CD8-positive, alpha-beta memory T cell (primary cell): ENCODE data around the gene MOB3B. TPM values are rescaled to one million over a fixed set of nuclear protein-coding genes. Genes with fewer than 3 reads are reported as not detected.
A peak's percentile ranks its signal among the peaks of the same experiment; 100 is the strongest.

Source experiments
- CTCF ChIA-PET: fragments of 350-600 bp; sonication (Branson Sonifier 250); formaldehyde crosslinking; loops from one replicate; lab custom pipeline; 2021; ENCODE audit warnings: antibody characterized with exemption; lab: Charles Lee
- POLR2A ChIA-PET: fragments of 350-600 bp; sonication (Branson Sonifier 250); formaldehyde crosslinking; loops from one replicate; lab custom pipeline; 2021; ENCODE audit warnings: antibody characterized with exemption; lab: Charles Lee
- DNase-seq, 5 donors: peaks; one replicate each; pipeline versions ENCODE4 v3.0.0 to v3.0.0-alpha.2; 2020 to 2022; ENCODE audit warnings: mixed read lengths in 1 of 5
- H3K27ac ChIP-seq: one replicate; pipeline ENCODE4 v1.7.0; 2013; ENCODE audit warnings: low read depth, mild to moderate bottlenecking, low read length, moderate library complexity
- H3K27me3 ChIP-seq: 2 replicates; pipeline ENCODE4 v1.7.0; 2013; ENCODE audit warnings: low read length, mild to moderate bottlenecking; ENCODE audit not compliant: insufficient read depth, poor library complexity, severe bottlenecking
- H3K36me3 ChIP-seq: 2 replicates; pipeline ENCODE4 v1.7.0; 2013; ENCODE audit warnings: mild to moderate bottlenecking, low read length, moderate library complexity; ENCODE audit not compliant: insufficient read depth
- H3K4me1 ChIP-seq: 2 replicates; pipeline ENCODE4 v1.7.0; 2013; ENCODE audit warnings: mild to moderate bottlenecking, low read length, moderate library complexity; ENCODE audit not compliant: insufficient read depth
- H3K4me3 ChIP-seq: 2 replicates; pipeline ENCODE4 v1.7.0; 2013; ENCODE audit warnings: mild to moderate bottlenecking, low read length
- H3K9me3 ChIP-seq: 2 replicates; pipeline ENCODE4 v1.7.0; 2013; ENCODE audit warnings: mild to moderate bottlenecking, low read length
- H3K27ac Mint-ChIP-seq, 8 donors: one replicate each; pipeline ENCODE4 v1.8.0; 2020 to 2021; ENCODE audit warnings: mixed read lengths in 8 of 8, mild to moderate bottlenecking in 6 of 8, inconsistent platforms in 3 of 8, moderate library complexity in 3 of 8
- H3K27me3 Mint-ChIP-seq, 2 donors: one replicate each; pipeline ENCODE4 v1.8.0; 2020 to 2021; ENCODE audit warnings: mixed read lengths in 2 of 2, mild to moderate bottlenecking in 1 of 2, moderate library complexity in 1 of 2
- H3K36me3 Mint-ChIP-seq, 3 donors: one replicate each; pipeline ENCODE4 v1.8.0; 2020 to 2021; ENCODE audit warnings: mixed read lengths in 3 of 3, inconsistent platforms in 1 of 3, mild to moderate bottlenecking in 1 of 3
- H3K4me1 Mint-ChIP-seq, 3 donors: one replicate each; pipeline ENCODE4 v1.8.0; 2020 to 2021; ENCODE audit warnings: mixed read lengths in 3 of 3, inconsistent platforms in 1 of 3, mild to moderate bottlenecking in 1 of 3
- H3K4me3 Mint-ChIP-seq, 7 donors: one replicate each; pipeline ENCODE4 v1.8.0; 2020 to 2021; ENCODE audit warnings: mixed read lengths in 7 of 7, mild to moderate bottlenecking in 6 of 7, moderate library complexity in 4 of 7, inconsistent platforms in 2 of 7
- H3K9me3 Mint-ChIP-seq, 5 donors: one replicate each; pipeline ENCODE4 v1.8.0; 2020 to 2022; ENCODE audit warnings: mixed read lengths in 5 of 5, mild to moderate bottlenecking in 3 of 5, moderate library complexity in 2 of 5, inconsistent platforms in 1 of 5
- polyA plus RNA-seq: library from polyadenylated mRNA; unstranded; fragments of 300-500 nt; fragmentation: Illumina TruSeq; gene quantifications from one replicate; pipeline ENCODE4 v1.2.3, GENCODE V29; 2021
- total RNA-seq, 2 experiments: library from RNA; stranded (reverse); gene quantifications; one replicate each; pipeline ENCODE4 v1.2.3, GENCODE V29; 2021

The MOB3B gene
- total and polyA plus RNA-seq, 3 experiments from 2014 or later: 0.07 to 0.29 (median 0.20) TPM

DNA sequence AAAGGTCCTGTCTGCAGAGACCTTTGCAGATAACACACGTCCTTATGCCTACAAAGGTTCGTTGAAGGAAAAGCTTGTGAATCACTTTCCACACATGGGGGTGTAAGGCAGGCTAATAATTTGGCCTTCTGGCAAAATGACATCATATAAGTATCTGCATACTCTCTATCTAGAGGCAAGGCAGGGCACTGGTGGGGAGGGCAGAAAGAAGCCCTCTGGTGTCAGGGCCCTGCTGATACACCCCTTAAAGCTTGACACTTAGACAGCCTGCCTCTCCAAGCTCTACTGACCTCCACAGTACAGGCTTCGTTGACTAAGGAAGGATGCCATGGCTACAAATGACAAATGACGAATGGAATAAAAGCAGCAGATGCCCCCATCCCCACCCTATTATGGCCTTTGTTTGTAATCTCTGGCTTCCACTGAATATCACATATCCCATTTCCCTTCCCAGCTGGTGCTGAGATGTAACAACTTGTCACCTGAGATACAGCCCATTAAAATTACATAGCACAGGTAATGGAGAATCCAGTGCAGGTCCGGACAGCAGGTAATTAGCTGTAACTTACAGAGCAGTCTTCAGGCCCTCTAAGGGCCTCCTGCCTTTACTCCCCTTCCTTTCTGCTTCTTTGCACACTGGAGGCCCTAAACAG is 82.5 kb downstream of the MOB3B start:
- H3K4me3 ChIP-seq: no peak overlapping the region
- Mint-ChIP-seq H3K27ac (no peak overlapping the region), H3K4me1 (no peaks in the 10 kb centered on the region), H3K4me3 (no peak overlapping the region), H3K36me3 (peaks cover 0 to 11% (median 0%) of the 10 kb centered on the region in 3 donors), H3K27me3 (peaks cover 0 to 3% of the 10 kb centered on the region in 2 donors), H3K9me3 (peaks cover 0 to 2% (median 0%) of the 10 kb centered on the region in 5 donors)
- H3K27ac ChIP-seq: no peak overlapping the region
- H3K4me1 ChIP-seq: no peaks in the 10 kb centered on the region
- DNase-seq: no peak
- ChIA-PET CTCF (no interaction called here), POLR2A (no interaction called here)
- H3K27me3 ChIP-seq: no peaks in the 10 kb centered on the region
- no peaks in the 10 kb centered on the region for H3K36me3 ChIP-seq
- no peaks in the 10 kb centered on the region for H3K9me3 ChIP-seq

DNA sequence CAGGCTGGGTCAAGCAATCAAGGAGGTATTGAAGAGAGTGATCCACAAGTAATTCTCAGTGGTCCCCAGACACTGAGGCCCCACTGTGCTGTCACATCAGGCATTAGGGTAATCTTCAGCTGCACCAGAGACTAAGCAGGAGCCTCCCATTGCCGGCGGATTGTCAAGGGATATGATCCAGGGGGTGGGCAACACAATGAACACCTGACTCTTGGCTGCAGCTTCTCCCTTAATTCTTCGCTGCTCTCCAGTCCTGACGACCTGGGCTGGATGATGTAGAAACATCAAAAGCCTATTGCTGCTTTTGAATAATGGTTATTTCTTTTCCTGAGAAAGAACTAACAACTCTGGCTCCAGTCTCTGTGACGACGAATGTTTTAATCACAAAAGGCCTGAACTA is 83.9 kb downstream of the MOB3B start:
- ChIA-PET CTCF (no interaction called here), POLR2A (no interaction called here)

DNA sequence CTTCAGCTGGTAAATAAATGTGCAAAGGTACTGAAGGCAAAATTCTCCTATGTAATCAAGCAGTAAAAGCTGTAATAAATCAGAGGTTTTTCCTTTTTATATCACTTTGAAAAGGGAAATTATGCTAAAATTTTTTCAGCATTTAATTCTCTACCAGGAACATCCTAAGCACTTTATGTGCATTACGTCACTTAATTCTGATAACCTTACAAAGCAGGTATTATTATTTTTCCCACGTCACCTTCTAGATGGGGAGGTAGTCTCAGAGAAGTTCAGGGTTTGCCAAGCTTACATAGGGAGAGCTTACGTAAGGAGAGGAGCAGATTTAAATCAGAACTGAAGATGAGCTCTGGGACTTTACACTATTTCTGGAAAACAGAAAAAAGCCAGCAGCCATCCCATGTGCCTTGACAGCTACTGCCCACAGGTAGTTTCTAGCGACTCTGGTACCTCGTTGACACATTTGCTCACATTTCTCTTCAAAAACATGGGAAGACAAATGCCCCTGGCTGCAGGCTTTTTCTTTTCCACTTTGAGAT is 84.5 kb downstream of the MOB3B start:
- H3K27me3 Mint-ChIP-seq: peaks cover 0 to 3% of the 10 kb centered on the region in 2 donors
- H3K27ac ChIP-seq: no peak overlapping the region
- H3K36me3 Mint-ChIP-seq: peaks cover 0 to 5% (median 0%) of the 10 kb centered on the region in 3 donors
- no peak overlapping the region for H3K4me3 Mint-ChIP-seq
- DNase-seq: no peak
- H3K27me3 ChIP-seq: no peaks in the 10 kb centered on the region
- H3K36me3 ChIP-seq: no peaks in the 10 kb centered on the region
- H3K9me3 ChIP-seq: no peaks in the 10 kb centered on the region
- no peaks in the 10 kb centered on the region for H3K4me1 Mint-ChIP-seq
- H3K9me3 Mint-ChIP-seq: peaks cover 0 to 2% (median 0%) of the 10 kb centered on the region in 5 donors
- H3K4me3 ChIP-seq: no peak overlapping the region
- CTCF ChIA-PET: no interaction called here
- H3K27ac Mint-ChIP-seq: no peak overlapping the region
- POLR2A ChIA-PET: no interaction called here
- no peaks in the 10 kb centered on the region for H3K4me1 ChIP-seq

More for the DNA sequence above, 83.9 kb downstream of the MOB3B start:
- Mint-ChIP-seq H3K4me3 (no peak overlapping the region), H3K36me3 (peaks cover 0 to 5% (median 0%) of the 10 kb centered on the region in 3 donors), H3K27ac (no peak overlapping the region), H3K4me1 (no peaks in the 10 kb centered on the region), H3K27me3 (peaks cover 0 to 3% of the 10 kb centered on the region in 2 donors), H3K9me3 (peaks cover 0 to 2% (median 0%) of the 10 kb centered on the region in 5 donors)
- Histone ChIP-seq H3K9me3 (no peaks in the 10 kb centered on the region), H3K4me3 (no peak overlapping the region), H3K4me1 (no peaks in the 10 kb centered on the region), H3K36me3 (no peaks in the 10 kb centered on the region), H3K27me3 (no peaks in the 10 kb centered on the region), H3K27ac (no peak overlapping the region)
- no peak for DNase-seq

DNA sequence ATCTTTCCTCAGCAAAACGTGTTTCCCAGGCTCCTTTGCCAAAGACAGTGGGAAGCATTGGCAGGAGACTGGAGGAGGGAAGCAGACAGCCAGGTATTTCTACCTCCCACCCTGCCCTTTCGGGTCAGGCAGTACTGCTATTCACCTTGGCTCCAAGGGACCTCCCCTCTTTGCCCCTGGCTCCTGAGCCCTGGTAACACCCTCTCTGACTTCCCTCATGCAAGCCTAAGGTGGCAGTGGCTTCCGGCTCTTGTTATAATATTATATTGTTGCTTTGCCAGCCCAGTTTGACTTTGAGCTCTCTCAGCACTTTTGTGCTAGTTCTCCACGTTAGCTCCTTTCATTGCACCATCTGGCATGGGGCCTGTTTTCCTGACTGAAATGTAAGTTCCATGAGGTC is 87.2 kb downstream of the MOB3B start:
- Histone ChIP-seq H3K9me3 (no peaks in the 10 kb centered on the region), H3K4me1 (no peaks in the 10 kb centered on the region), H3K27me3 (no peaks in the 10 kb centered on the region), H3K4me3 (no peak overlapping the region), H3K36me3 (no peaks in the 10 kb centered on the region), H3K27ac (no peak overlapping the region)
- Mint-ChIP-seq H3K4me1 (no peaks in the 10 kb centered on the region), H3K9me3 (no peaks in the 10 kb centered on the region), H3K27ac (peak overlapping the region in 1 of 8 donors; percentile 6), H3K36me3 (no peaks in the 10 kb centered on the region), H3K4me3 (no peak overlapping the region), H3K27me3 (peaks cover 0 to 3% of the 10 kb centered on the region in 2 donors)
- DNase-seq: no peak
- CTCF ChIA-PET: interaction anchor here (1.2 kb wide), 1 partner anchor 10 kb away, joined by 4 read pairs; no protein-coding TSS in a partner anchor
- POLR2A ChIA-PET: no interaction called here

DNA sequence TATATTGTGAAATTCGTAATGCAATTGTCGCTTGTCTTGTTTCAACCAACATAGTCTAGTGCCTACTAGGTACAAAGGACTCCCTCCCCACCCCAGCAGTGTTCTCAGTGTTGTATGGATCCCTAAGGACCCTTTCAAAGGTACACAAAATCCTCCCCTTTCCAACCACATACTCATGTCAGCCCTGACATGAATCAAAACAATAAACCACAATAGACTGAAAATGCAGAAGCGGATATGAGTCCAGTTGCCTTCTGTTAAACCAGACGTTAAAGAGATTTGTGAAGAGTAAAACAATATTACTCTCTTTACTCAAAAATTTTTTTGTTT is 87.9 kb downstream of the MOB3B start:
- peaks cover 0 to 3% of the 10 kb centered on the region in 2 donors for H3K27me3 Mint-ChIP-seq
- no peaks in the 10 kb centered on the region for H3K9me3 Mint-ChIP-seq
- ChIA-PET POLR2A (no interaction called here), CTCF (interaction anchor here (1.2 kb wide), 1 partner anchor 9 kb away, joined by 4 read pairs; no protein-coding TSS in a partner anchor)
- Histone ChIP-seq H3K27ac (no peak overlapping the region), H3K27me3 (no peaks in the 10 kb centered on the region), H3K4me3 (no peak overlapping the region), H3K4me1 (no peaks in the 10 kb centered on the region), H3K9me3 (no peaks in the 10 kb centered on the region), H3K36me3 (no peaks in the 10 kb centered on the region)
- no peak overlapping the region for H3K4me3 Mint-ChIP-seq
- DNase-seq: no peak
- H3K4me1 Mint-ChIP-seq: no peaks in the 10 kb centered on the region
- no peaks in the 10 kb centered on the region for H3K36me3 Mint-ChIP-seq
- H3K27ac Mint-ChIP-seq: no peak overlapping the region

DNA sequence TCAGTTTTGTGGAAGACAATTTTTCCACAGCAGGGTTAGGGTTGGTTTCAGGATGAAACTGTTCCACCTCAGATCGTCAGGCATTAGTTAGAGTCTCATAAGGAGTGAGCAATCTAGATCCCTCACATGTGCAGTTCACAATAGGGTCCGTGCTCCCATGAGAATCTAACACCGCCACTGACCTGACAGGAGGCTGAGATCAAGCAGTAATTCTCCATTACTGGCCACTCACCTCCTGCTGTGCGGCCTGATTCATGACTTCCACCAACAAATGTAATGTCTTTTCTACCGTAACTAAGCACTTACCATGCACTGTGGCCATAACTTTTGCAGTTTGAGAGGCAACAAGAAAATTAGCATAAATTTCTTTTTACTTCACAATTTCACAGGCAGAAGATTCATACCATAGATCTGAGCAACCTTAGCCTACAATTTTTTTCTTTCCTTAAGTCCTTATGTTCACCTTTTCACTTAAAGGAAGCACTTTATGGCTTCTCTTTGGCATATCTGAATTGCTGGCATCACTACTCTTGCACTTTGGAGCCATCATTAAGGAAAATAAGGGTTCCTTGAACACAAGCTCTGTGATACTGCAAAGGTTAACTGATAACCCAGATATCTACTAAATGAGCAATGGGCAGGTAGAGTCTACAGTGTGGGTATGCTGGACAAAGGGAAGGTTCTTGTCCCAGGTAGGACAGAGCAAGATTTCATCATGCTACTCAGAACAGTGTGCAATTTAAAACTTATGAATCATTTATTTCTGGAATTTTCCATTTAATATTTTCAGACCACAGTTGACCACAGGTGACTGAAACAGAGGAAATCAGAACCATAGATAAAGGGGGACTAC is 88.5 kb downstream of the MOB3B start:
- ChIA-PET CTCF (no interaction called here), POLR2A (no interaction called here)
- no peaks in the 10 kb centered on the region for H3K36me3 ChIP-seq
- no peak for DNase-seq
- Mint-ChIP-seq H3K36me3 (no peaks in the 10 kb centered on the region), H3K27me3 (peaks cover 0 to 3% of the 10 kb centered on the region in 2 donors), H3K9me3 (no peaks in the 10 kb centered on the region), H3K4me1 (no peaks in the 10 kb centered on the region), H3K4me3 (no peak overlapping the region), H3K27ac (no peak overlapping the region)
- no peaks in the 10 kb centered on the region for H3K27me3 ChIP-seq
- no peaks in the 10 kb centered on the region for H3K9me3 ChIP-seq
- no peak overlapping the region for H3K4me3 ChIP-seq
- no peaks in the 10 kb centered on the region for H3K4me1 ChIP-seq
- H3K27ac ChIP-seq: no peak overlapping the region

DNA sequence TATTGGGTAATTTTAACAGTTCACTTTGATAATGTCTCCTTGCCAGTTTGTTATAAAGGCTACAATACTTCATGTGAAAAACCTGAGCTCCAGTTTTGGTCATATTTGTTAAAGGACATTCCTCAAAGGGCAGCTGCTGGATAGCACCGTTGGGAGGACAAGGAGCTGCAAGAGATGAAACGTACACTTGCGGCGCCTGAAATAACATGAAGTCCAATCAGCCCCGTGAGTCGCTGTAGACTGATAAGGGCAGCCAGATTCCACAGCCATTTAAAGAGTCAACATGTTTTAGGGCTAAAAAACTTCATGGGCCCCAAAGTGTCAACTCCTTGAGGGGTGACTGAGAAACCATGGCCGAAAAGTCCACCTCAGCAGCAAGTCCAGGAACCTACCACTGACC is 91.1 kb downstream of the MOB3B start:
- Mint-ChIP-seq H3K27me3 (peaks cover 0 to 3% of the 10 kb centered on the region in 2 donors), H3K4me1 (no peaks in the 10 kb centered on the region), H3K27ac (no peak overlapping the region), H3K36me3 (no peaks in the 10 kb centered on the region), H3K9me3 (no peaks in the 10 kb centered on the region), H3K4me3 (no peak overlapping the region)
- no peaks in the 10 kb centered on the region for H3K27me3 ChIP-seq
- no peak overlapping the region for H3K27ac ChIP-seq
- no peaks in the 10 kb centered on the region for H3K9me3 ChIP-seq
- no peaks in the 10 kb centered on the region for H3K4me1 ChIP-seq
- ChIA-PET POLR2A (no interaction called here), CTCF (no interaction called here)
- no peak overlapping the region for H3K4me3 ChIP-seq
- no peak for DNase-seq
- H3K36me3 ChIP-seq: no peaks in the 10 kb centered on the region
